Stimulated activated naive CD4-positive, alpha-beta T cell treated with Interleukin-2 at 50 U/mL for 16 hours (primary cell): ENCODE measurements around the gene MAP7.
"Not testable (repeated sequence)": the region's sequence is repeated elsewhere in the genome, so short reads cannot be mapped to it uniquely, and the experiment has no call there.

Source experiments
- DNase-seq: peaks from one replicate; lab custom pipeline; 2025; lab: John Stamatoyannopoulos, UW

MAP7 gene

DNA sequence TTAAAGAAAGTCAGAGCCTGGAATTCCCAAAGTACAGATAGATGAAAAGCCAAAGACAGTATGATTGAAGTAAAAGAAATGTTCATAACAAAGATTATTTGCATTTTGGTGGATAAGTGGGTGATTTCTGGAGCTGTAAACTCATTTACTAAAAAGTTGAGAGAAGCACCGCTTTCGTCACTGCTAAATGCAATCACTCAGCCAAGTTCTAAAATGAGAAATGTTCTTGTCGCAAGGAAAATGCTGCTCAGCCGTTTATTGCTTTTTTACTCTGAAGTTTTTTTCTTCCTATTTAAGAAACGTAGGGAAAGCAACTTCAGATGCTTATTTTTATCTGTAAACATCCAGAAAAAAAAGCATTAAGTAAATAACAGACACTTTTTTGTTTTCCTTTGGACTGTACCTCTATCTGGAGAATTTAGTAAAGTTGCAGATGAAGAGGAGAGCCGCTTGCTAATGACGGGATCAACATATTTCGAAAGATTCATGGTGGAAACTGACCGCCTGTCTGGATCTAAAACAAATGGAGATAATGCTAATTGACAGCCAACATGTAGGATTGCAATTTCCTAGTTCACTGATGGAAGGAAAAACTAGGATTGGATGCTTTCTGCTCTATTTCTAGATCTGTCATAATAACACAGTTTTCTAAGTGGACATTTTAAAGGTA lies 166.8 kb downstream of the MAP7 start:
- no peak for DNase-seq

- DNase-seq = no peak
Measured at GRCh38 chr6:136382676-136383252, 167.5 kb downstream of the MAP7 start.

- DNase-seq = no peak
Measured at GRCh38 chr6:136378888-136379287, 171.3 kb downstream of the MAP7 start.

DNA sequence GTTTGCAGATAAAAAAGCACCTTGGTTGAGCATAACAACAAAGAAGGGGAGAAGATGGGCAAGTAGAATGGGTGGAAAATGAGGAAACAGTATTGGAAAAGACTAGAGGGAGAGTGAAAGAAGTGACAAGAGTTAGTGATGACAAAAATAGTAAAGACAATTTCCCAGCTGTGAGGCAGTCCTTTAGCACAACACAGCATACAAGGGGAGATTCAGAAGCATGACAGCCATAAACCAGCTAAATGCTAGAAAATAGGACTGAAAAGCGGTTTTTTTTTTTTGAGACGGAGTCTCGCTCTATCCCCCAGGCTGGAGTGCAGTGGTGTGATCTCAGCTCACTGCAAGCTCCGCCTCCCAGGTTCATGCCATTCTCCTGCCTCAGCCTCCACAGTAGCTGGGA lies 174.4 kb downstream of the MAP7 start:
- not testable (repeated sequence) for DNase-seq

- DNase-seq = no peak
Measured at GRCh38 chr6:136371959-136372358, 178.3 kb downstream of the MAP7 start.

- no peak for DNase-seq
Measured at GRCh38 chr6:136370988-136371728, 179.1 kb downstream of the MAP7 start.

DNA sequence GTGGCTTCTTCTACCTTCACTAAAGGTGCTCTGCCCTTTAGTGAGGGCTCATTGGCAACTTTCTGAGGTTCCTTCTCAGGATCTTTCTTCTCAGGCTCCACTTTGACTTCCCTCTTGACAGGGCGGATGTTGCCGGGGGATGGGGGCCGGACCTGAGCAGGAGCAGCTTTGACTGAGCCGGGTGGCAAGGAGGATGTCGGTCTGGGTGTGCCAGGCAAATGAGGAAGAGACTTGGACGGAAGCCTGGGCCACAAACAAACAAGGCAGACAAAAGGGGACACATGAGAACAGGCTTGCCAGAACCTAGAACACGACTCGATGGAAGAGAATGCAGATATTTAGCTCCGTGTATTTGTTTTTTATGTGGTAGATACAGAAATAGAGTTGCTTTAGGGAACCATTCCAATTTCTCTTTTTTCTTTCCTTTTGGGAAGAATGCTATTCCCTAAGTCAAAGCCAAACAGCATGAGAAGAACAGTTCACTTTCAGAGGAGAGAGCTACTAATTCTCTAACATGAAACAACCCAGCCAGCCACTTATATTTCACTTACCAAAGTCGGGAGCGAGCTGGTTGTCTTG lies 184.4 kb downstream of the MAP7 start:
- no peak for DNase-seq

DNA sequence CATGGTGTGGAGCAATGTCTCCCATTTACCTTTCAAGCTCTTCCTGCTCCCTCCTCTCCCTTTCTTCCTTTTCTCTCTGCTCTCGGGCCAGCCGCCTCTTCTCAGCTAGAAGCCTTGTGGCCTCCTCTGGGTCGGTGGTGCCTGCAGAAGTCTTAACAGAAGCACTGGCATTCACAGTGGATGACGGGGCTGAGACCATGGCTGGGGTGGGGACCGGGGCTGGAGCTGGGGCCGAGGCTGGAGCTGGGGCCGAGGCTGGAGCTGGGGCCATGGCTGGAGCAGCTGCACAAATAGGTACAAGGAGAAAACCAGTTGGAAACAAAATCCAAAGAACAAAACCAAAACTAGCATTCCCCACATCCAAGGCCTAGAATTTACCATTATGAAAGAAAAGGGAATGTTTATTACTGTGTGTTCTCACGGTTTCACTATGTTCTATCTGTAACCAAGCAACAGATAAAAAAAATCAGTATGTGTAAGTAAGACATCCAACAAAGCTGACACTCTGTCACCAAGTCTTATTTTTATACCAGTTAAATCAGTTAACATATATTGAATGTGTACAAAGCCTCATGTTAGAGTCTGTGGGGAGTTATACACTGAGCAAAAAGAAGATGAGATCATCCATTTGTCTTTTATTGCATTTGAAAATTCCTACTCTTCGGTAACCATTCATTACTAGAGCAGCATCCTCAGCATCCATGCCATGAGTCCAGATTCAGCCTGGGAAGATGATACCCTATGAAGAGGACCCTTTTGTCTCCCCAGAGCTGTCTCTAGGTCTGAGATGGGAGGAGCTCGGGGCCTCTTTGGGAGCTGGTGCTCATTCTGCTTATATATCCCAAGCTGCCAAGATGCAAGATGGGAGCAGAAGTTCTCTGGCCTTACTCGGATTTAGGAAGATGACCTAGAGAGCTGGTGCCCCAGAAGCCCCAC lies 187.5 kb downstream of the MAP7 start:
- DNase-seq = no peak

DNA sequence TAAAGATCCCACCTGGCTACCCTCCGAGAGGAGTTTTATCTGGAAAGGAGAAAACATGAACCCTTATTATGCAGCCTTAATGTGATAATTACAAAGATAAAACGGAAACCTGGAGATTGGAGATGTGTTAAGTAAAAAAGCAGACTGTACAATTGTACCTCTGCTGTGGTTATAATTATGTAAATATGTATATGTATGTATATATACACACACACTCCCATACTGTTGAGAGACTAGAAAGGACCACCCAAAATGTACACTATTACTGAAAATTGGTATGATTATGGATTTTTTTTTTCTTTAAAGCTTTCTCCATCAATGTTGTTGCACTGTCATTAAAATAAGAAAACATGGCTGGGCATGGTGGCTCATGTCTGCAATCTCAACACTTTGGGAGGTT lies 188.4 kb downstream of the MAP7 start:
- no peak for DNase-seq

DNA sequence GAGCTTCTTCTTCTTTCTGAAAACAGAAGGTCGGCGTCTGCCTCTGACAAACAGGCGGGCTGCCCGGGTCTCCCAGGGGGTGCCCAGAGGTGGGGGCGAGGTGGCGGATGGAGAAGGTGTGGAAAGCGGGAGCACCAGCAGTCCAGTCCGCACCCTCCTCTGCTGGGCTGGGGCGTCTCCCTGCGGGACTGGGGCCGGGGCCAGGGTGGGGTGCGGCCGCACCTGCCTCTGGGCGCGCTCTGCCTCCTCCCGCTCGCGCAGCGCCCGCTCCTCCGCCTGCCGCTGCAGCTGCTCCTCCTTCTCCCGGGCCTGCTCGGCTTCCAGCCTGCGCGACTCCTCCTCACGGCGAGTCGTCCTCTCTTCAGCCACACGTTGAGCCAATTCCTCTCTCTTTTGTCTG lies 189.4 kb downstream of the MAP7 start:
- DNase-seq = no peak

DNA sequence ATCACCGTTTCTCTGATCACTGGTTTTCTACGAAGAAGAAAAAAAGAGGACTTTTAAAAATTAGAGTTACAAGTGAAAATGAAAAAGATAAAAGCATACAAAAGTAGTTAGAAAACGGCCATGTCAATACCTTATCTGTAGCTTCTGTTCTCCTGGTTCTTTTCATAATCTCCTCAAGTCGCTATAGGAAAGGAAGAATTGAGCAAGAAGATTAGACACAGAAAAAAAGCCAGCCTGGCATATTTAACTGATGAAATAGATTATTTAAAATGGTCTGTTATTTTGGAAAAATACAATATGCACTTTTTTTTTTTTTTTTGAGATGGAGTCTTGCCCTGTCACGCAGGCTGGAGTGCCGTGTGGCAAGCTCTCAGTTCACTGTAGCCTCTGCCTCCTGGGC lies 190.4 kb downstream of the MAP7 start:
- DNase-seq = no peak

- no peak for DNase-seq
Measured at GRCh38 chr6:136351518-136352110, 198.6 kb downstream of the MAP7 start.

DNA sequence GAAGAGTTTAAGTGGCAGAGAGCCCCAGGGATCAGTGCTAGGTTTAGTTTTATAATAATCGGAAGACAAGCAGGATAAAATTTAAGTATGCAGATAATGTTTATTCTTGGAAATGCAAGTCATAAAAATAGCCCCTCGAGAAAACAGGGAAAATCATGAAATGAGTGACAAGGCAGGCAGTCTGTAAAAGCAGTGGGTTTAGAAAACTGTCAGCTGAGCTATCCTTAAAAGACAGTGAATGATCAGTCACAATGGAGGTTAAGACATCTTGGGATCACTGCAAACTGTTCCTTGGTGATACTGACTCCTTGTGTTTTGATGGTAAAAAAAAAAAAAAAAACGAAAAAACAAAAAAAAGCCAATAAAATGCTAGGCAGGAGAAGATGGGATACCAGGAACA lies 199.3 kb downstream of the MAP7 start:
- no peak for DNase-seq

DNA sequence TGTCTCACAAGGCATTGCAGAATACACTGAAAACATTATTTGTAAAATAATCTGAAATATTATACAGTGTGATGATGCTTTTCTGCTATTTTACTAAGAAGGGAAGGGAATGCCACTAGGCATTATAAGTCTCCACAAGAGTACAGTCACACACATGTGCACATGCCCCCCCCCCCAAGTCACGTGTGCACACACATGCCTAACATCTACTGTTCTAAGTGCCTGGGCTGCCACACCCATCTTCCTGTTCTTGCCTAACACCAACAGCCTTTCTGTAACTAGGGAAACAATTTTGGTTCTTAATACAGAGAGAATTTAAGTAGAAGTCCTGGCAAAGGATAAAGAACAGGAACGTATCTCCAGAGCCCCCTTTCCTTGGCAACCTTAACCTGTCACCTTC lies 202.4 kb downstream of the MAP7 start:
- no peak for DNase-seq

GRCh38 chr6:136345145-136345544 lies 205.1 kb downstream of the MAP7 start:
- DNase-seq = no peak

GRCh38 chr6:136344420-136344819 lies 205.8 kb downstream of the MAP7 start:
- no peak for DNase-seq

DNA sequence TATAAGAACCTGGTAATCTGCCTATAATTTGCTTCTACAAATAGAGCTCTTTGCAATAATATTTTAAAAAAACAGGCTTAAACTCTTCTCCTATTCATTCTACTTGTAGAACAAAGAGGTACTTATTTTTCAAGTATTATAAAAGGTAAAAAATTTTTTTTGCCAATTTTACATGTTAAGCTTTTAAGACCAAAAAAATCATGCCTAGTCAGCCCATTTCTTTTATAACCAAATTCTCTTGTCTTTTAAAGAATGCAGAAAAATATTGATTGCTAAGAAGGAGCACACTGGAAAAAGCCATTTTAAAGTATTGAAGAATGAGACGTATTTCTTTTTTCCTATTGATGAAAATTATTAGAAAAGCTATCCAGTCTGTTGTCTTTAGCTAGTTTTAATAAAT lies 206.5 kb downstream of the MAP7 start:
- no peak for DNase-seq

DNA sequence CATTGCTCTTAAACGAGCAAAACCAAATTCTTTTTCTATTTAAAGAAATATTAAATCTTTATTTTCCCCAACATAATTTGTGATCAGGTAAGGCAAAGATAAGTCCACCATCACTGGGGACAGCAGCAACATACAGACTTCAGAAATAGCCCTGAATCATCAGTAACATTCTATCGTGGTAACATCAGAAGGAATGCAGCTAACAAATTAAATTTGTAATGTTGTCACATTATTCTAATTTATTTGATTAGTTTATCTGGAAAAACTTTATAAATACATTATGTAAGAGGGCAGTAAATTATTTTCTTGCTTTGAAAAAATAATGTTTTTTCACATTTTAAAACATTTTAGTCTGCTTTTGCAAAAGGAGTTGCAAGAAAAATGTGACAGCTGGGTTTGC lies 206.9 kb downstream of the MAP7 start:
- DNase-seq = no peak

GRCh38 chr6:136341967-136342366 lies 208.3 kb downstream of the MAP7 start:
- DNase-seq = no peak

- DNase-seq = no peak
Measured at GRCh38 chr6:136341367-136341766, 208.9 kb downstream of the MAP7 start.

- DNase-seq = no peak
Measured at GRCh38 chr6:136338486-136338885, 211.7 kb downstream of the MAP7 start.

DNA sequence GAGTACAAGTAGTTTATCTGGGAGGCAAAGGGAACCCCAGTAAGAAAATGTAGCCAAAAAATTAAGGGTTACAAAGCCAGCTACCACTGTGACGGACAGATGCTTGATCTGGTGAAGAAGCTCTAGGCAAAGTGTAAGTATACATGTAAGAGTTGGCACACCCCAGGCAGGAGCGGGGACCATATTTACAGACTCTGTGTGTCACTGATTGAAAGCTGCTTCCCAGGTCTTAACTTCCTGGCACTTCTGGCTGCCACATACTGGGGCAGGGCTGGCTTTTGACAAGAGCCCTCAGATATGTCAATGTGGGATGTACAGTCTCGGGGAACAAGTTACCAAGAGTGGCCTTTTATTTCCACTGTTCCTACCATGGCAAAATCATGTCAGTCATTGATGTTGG lies 212.6 kb downstream of the MAP7 start:
- no peak for DNase-seq
